OCI-LY1 (cell line): Measurements from ENCODE around the gene ALS2CL.

Source experiments
- EZH2 ChIP-seq: fragments of 200-600 bp; sonication (generic), shearing (Covaris generic); IDR thresholded peaks from 2 replicates; pipeline ENCODE4 v1.8.0; 2017; ENCODE audit warnings: borderline replicate concordance, mixed run types, mild to moderate bottlenecking, antibody characterized with exemption, low read length, moderate library complexity, mixed read lengths
- TF ChIP-seq, protein P1 (sequence below): fragments of 200-600 bp; sonication (generic), shearing (Covaris generic); IDR thresholded peaks from 2 replicates; pipeline ENCODE4 v1.5.1; 2017; ENCODE audit warnings: mild to moderate bottlenecking, antibody characterized with exemption, low read length, moderate library complexity, mixed read lengths

DNA sequence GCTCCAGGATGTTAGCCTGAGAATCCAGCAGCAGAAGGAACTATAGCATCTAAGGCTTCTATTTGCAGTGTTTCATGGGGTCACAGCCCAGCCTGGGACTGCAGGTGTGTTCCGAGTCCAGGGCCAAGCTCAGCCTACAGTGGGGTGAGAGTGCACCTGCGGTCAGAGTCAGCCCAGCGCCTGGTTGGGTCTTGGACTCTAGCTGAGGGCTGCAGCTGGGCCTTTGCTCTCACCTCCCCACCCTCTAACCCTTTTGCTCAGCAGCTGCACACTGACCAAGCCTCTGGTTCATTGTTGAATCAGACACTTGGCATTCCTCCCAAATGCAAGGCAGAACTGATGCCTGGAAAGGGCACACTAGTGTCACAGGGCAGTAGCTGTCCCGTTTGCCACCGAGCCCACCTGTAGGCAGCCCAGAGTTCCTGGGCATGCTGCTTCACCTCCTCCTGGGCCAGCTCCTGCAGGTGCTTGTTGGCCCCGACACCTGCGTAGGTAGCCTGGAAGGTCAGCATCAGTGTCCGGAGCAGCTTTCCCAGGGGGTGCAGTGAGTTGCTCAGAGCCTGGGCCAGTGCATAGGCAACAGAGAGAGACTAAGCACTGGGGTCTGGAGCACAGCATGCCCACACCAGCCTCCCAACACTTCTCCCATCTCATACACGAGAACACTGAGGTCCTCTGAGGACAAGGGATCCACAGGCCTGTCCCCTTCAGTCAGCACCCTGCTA is 17.5 kb downstream of the ALS2CL start:
- TF ChIP-seq, protein P1, sequence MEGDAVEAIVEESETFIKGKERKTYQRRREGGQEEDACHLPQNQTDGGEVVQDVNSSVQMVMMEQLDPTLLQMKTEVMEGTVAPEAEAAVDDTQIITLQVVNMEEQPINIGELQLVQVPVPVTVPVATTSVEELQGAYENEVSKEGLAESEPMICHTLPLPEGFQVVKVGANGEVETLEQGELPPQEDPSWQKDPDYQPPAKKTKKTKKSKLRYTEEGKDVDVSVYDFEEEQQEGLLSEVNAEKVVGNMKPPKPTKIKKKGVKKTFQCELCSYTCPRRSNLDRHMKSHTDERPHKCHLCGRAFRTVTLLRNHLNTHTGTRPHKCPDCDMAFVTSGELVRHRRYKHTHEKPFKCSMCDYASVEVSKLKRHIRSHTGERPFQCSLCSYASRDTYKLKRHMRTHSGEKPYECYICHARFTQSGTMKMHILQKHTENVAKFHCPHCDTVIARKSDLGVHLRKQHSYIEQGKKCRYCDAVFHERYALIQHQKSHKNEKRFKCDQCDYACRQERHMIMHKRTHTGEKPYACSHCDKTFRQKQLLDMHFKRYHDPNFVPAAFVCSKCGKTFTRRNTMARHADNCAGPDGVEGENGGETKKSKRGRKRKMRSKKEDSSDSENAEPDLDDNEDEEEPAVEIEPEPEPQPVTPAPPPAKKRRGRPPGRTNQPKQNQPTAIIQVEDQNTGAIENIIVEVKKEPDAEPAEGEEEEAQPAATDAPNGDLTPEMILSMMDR = no peak
- no peak for TF ChIP-seq EZH2
